DMS153 treated with DMSO at 0.1 percent for 48 hours (cell line): ENCODE results near the gene MTHFD2L.

ENCODE experiments used
- DNase-seq: peaks from one replicate; lab custom pipeline; 2025; ENCODE audit not compliant: unreplicated experiment; lab: John Stamatoyannopoulos, UW

Gene MTHFD2L

DNA sequence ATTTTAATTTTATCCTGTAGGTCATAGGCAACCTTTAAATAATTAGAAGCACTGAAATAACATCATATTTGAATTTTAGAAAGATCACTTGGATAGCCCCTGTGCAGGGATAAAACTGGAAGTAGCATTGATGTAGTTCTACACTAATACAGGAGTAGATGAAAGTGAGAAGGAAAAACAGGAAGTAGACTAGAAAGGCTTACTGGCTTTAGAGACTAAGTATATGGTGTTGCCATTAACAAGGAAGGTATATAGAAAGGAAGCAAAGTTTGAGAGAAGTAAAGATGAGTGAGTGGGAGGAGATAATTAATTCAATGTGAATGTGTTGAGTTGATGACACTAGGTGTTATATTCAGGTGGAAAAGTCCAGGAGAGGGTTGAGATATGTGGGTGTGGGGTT, 77.2 kb downstream of the MTHFD2L start:
- no peak for DNase-seq

DNA sequence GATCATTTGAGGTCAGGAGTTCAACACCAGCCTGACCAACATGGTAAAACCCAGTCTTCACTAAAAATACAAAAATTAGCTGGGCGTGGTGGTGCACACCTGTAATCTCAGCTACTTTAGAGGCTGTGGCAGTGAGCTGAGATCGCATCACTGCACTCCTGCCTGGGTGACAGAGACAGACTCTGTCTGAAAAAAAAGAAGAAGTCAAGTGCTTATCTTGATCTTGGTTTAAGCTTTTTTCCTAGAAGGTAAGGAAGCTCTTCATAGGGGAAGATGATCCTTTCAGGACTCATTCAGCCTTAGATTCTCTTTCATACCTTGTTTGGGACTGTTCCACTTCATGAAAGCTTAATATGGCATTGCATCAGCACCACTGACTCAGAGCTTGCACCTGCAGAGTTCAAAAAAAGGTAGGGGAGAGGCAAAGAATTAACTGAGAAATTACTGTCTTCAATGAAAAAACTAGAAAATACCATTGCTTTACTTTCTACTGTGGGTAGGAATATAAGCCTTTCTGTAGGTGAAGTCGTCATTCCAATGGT, 79.6 kb downstream of the MTHFD2L start:
- no peak for DNase-seq

GRCh38 chr4:74244049-74244448, 86.1 kb downstream of the MTHFD2L start:
- no peak for DNase-seq

GRCh38 chr4:74252933-74253332, 95.0 kb downstream of the MTHFD2L start:
- DNase-seq = no peak

- no peak for DNase-seq
Measured at GRCh38 chr4:74254386-74254785, 96.5 kb downstream of the MTHFD2L start.

DNA sequence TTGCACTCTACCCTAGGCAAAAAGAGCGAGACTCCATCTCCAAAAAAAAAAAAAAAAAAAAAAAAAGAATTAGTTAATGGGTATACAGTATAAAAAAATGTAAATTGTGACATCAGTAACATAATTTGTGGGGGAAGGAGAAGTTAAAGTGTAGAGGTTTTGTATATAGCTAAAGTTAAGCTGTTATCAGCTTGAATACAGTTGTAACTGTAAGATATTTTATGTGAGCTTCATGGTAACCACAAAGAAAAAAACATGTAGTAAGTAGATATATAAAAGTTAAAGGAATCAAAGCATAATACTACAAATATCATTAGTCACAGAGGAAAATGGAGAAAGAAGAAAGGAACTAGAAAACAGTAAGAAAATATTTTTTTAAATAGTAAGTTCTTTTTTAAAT, 97.2 kb downstream of the MTHFD2L start:
- no peak for DNase-seq

- DNase-seq = no peak
Measured at GRCh38 chr4:74258963-74259362, 101.0 kb downstream of the MTHFD2L start.

DNA sequence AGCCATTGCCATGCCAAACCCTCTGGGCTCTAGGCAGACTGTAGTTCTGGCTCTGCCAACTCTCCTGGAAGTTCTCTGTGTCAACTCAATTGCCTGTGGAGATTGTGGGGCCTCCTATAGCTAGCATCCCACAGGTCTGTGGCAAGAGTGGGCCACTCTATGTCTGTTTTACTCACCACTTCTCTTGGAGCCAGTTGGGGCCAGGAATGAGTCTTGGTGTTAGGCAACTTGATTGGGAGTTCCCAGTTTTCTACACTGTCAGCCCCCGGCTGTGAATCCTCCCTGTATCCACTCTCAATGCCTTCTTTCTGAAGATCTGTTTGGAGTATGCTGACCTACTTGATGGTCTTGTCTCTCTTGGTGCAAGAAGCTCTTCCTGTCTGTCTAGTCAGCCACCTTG, 102.1 kb downstream of the MTHFD2L start:
- no peak for DNase-seq

DNA sequence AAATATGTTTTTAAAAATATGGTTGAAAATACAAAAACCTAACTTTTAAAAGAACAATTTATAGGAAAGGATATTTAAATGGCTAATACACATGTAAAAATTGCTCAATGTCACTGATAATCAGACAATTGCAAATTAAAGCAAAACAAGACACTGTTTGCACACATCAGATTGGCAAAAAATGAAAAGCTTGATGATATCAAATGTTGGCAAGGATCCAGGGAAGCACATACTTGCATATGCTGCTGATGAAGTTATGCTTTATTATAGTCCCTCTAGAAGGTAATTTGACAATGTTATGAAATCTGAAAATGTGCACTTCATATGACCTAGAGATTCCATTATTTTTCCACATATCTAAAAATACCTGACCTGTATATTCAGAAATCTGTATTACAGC, 104.6 kb downstream of the MTHFD2L start:
- DNase-seq = no peak

GRCh38 chr4:74263551-74263950, 105.6 kb downstream of the MTHFD2L start:
- DNase-seq = no peak

GRCh38 chr4:74266081-74266480, 108.2 kb downstream of the MTHFD2L start:
- no peak for DNase-seq

GRCh38 chr4:74267998-74268606, 110.2 kb downstream of the MTHFD2L start:
- no peak for DNase-seq

GRCh38 chr4:74268643-74269042, 110.7 kb downstream of the MTHFD2L start:
- DNase-seq = no peak

DNA sequence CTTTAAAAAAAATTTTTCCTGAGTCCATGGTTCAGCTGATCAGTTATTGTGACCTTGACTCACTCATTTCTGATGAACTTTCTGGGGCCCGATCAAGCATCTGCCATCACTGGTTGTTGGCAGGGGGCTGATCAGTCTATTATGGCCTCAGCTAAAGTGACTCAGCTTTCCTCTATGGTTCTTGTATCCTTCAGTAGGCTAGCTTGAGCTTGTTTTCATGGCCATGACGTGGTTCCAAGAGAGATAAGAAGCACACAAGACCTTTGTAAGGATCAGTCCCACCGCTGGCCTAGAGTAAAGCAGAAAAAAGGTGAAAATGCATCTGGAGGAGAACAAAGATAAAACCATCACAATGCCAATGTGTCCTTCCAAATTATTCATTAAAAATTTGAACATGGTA, 120.6 kb downstream of the MTHFD2L start:
- DNase-seq = no peak

DNA sequence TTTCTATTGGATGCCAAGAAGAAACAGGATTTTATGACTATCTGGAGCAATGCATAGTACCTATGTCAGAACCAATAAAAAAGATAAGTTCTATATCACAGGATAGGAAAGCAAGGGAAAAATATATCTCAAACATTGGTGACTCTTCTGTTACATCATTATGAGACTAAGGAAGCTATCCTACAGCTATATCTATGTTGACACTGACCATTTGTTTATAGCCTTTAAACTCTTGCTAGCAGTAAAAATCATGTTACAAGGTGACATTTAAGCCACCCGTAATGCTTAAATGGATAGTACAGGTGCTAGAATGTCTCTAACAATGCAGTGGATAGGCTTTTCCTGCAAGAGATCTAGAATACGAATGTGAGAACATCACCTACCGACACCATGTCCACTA, 121.8 kb downstream of the MTHFD2L start:
- no peak for DNase-seq

- no peak for DNase-seq
Measured at GRCh38 chr4:74282926-74283325, 125.0 kb downstream of the MTHFD2L start.

DNA sequence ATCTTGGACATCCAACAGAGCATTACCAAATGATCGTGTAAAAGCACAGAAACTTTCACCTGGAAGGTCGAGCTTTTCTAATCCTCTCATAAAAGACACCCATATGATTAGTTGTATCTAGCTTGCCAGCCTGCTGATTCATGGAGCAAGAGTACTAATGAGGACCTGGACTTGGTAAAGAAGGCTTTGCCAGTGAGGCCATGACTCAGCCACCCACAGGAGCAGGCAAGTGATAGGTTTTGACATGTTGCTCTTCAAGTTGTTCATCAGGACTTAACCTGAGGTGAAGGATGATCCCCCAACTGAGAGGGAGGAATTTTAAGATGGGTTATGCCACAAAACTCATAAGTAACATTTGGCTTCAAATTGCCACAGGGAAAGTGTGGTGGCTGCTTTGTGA, 125.7 kb downstream of the MTHFD2L start:
- no peak for DNase-seq

DNA sequence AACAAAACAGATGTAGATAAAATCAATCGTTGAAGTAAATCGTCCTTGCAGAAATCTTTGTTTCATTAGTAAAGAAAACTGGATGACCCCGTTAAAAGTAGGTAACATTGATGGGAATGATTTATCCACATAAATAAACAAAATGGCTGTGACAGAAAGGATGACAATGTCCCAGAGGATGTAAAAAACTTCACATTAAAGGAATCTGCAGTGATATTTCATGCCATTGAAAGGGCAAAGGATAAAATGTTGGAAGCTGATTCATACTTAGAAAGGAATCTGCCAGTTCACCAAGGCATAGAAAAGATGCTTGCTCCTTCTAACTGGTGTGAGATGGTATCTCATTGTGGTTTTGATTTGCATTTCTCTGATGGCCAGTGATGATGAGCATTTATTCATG, 126.1 kb downstream of the MTHFD2L start:
- DNase-seq = no peak

GRCh38 chr4:74287164-74287563, 129.2 kb downstream of the MTHFD2L start:
- no peak for DNase-seq

GRCh38 chr4:74287791-74288190, 129.9 kb downstream of the MTHFD2L start:
- no peak for DNase-seq

DNA sequence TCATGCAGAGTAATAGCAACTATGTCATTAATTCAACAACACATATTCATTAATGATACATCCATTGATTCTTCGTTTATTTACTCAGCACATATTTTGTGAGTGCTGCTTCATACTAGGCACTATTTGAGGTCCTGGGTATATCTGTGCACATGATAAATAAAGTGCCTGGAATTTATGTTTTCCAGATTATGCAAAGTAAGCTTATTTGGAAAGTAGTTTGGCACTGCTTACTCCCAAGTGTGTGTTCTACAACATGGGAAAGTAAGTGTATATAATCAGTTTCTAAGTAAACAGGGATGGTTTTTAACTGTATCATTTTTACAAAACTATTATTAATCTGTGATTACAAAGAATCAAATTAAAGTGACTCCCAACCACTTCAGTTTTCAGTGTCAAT, 133.6 kb downstream of the MTHFD2L start:
- DNase-seq = no peak

DNA sequence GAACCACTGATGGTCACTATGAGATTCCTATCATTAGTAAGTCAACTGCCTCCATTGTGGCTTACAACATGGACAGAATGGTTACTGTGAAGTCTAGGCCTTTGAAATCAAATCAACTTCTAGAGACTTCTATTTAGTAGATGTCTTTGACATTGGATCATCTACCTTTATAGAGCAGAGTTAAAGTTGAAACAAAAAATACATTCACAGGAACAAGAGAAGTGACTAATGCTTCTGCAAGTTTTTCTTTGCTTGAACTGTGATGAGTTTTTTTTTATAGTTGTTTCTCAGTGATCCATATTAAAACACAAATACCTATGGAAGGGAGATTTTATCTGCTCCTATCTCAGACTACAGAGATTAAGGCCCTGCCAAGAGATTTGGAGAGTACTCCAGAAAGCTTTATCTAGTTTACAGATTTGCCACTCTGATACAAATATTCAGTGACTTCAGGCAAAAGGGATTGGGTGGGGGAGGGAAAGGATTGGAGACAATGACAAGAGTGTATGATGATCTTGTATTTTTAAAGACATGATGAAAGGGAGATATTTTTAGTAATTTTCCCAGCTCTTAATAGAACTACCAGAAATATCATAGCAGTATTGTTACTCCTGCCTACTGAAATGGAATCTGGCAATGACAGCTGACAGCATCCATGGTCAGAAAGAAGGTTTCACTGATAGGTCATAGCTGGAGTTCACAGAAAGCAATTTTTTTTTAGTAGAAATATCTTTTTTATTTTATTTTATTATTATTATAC, 134.4 kb downstream of the MTHFD2L start:
- DNase-seq = no peak

DNA sequence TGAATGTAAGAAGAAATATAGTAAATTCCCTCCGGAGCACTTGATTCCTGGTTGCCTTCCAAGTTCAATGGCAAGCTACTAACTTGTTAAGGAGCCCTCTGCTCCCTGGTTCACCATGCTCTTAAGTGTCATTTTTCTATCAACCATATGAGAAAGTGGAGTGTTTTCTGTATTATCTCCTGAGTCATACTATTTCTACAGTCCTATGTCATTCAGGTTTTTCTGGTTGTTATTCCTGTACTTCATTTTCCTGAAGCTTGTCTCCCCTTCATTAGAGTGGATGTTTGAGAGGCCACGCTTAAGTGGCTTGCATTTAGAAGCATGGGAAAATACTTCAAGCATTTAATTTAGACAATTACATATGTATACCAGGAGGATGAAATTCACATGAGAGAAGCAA, 135.6 kb downstream of the MTHFD2L start:
- DNase-seq = no peak
